Thyroid gland (tissue), 4 donors: ENCODE data around the gene SORCS2.

Source experiments
- CTCF ChIP-seq, 6 experiments: fragments of 200-600 bp in 3 of 6; fragments of 450-650 bp in 3 of 6; sonication (generic) in 3 of 6; IDR thresholded peaks; one replicate each; pipeline ENCODE4 v1.5.1; 2016 to 2019; ENCODE audit warnings: antibody characterized with exemption in 6 of 6, mild to moderate bottlenecking in 2 of 6, inconsistent platforms in 1 of 6, moderate library complexity in 1 of 6
- POLR2A ChIP-seq, 2 donors: fragments of 450-650 bp; IDR thresholded peaks; one replicate each; pipeline ENCODE4 v1.6.1; 2017; ENCODE audit warnings: antibody characterized with exemption in 2 of 2, mild to moderate bottlenecking in 2 of 2, moderate library complexity in 1 of 2

- TF ChIP-seq CTCF (IDR thresholded peaks at IDR 0.05) (no peak), POLR2A (IDR thresholded peaks at IDR 0.05) (no peak)
Measured at GRCh38 chr4:7593646-7594412, 401.5 kb downstream of the SORCS2 start.
